Fibroblast of lung (primary cell): Measurements from ENCODE around the gene EYA2. TPM values are rescaled to one million over a fixed set of nuclear protein-coding genes. Genes with fewer than 3 reads are reported as not detected.

Experiments
- DNase-seq, 2 donors: peaks; one replicate each; pipeline versions ENCODE4 v3.0.0 to v3.0.0-alpha.2; 2010; ENCODE audit warnings: low read depth in 2 of 2
- H2AFZ ChIP-seq: 2 replicates; pipeline ENCODE4 v1.5.1; 2012; ENCODE audit warnings: low read length, control low read depth, inconsistent platforms
- H3K27ac ChIP-seq: 2 replicates; pipeline ENCODE4 v1.5.1; 2011; ENCODE audit warnings: low read length, control low read depth; ENCODE audit not compliant: insufficient read depth
- H3K27me3 ChIP-seq: 2 replicates; pipeline ENCODE4 v1.5.1; 2011; ENCODE audit warnings: mild to moderate bottlenecking, low read length; ENCODE audit not compliant: control insufficient read depth, insufficient read depth
- H3K36me3 ChIP-seq: 2 replicates; pipeline ENCODE4 v1.5.1; 2011; ENCODE audit warnings: low read length; ENCODE audit not compliant: control insufficient read depth, insufficient read depth
- H3K4me1 ChIP-seq: 2 replicates; pipeline ENCODE4 v1.5.1; 2011; ENCODE audit warnings: low read length; ENCODE audit not compliant: control insufficient read depth, insufficient read depth; ENCODE audit errors: extremely low read depth
- H3K4me2 ChIP-seq: 2 replicates; pipeline ENCODE4 v1.5.1; 2011; ENCODE audit warnings: low read length, control low read depth; ENCODE audit not compliant: insufficient read depth; ENCODE audit errors: extremely low read depth
- H3K4me3 ChIP-seq, 4 experiments: fragments of 200-600 bp in 1 of 4; sonication (generic) in 1 of 4; replicated peaks in 1 of 4; 2 replicates each; pipeline ENCODE4 v1.5.1; 2011 to 2016; ENCODE audit warnings: low read length in 4 of 4, low read depth in 3 of 4, mild to moderate bottlenecking in 3 of 4, control low read depth in 2 of 4, inconsistent platforms in 1 of 4, mixed read lengths in 1 of 4; ENCODE audit not compliant: insufficient read depth in 1 of 4; ENCODE audit errors: control extremely low read depth in 1 of 4
- H3K79me2 ChIP-seq: 2 replicates; pipeline ENCODE4 v1.5.1; 2012; ENCODE audit warnings: mild to moderate bottlenecking, low read length, inconsistent platforms; ENCODE audit not compliant: control insufficient read depth, insufficient read depth
- H3K9ac ChIP-seq: 2 replicates; pipeline ENCODE4 v1.5.1; 2011; ENCODE audit warnings: mild to moderate bottlenecking, low read length, control low read depth; ENCODE audit not compliant: insufficient read depth
- H3K9me3 ChIP-seq: 2 replicates; pipeline ENCODE4 v1.5.1; 2012; ENCODE audit warnings: low read depth, low read length; ENCODE audit not compliant: control insufficient read depth, insufficient read depth
- H4K20me1 ChIP-seq: 2 replicates; pipeline ENCODE4 v1.5.1; 2011; ENCODE audit warnings: low read length; ENCODE audit not compliant: control insufficient read depth, insufficient read depth; ENCODE audit errors: extremely low read depth
- CTCF ChIP-seq, 2 donors: IDR thresholded peaks in 1 of 2; conservative IDR thresholded peaks in 1 of 2; 1 replicate in 1 of 2; 2 replicates in 1 of 2; pipeline ENCODE4 v1.5.1; 2011 to 2012; ENCODE audit warnings: low read length in 2 of 2, control low read depth in 1 of 2, inconsistent platforms in 1 of 2, low read depth in 1 of 2, mild to moderate bottlenecking in 1 of 2
- EZH2 ChIP-seq: IDR thresholded peaks from 2 replicates; pipeline ENCODE4 v1.5.1; 2012; ENCODE audit warnings: low read length, control low read depth, mild to moderate bottlenecking; ENCODE audit errors: missing control alignments
- polyA plus RNA-seq, 2 donors: library from polyadenylated mRNA; depleted of rRNA in 1 of 2; stranded (reverse) in 1 of 2; unstranded in 1 of 2; fragments of >200 nt; gene quantifications; 2 replicates each; pipeline ENCODE4 v1.2.1, GENCODE V29; 2011 to 2012; ENCODE audit warnings: missing spikeins in 1 of 2
- total RNA-seq: library from RNA; depleted of rRNA; stranded (reverse); fragments of >200 nt; gene quantifications from 2 replicates; pipeline ENCODE4 v1.2.1, GENCODE V29; 2014

Gene EYA2
- total and polyA plus RNA-seq, 2 donors (not counting 1 experiment from before 2014, with no cell fraction given), result 0.37 to 1.7 TPM

- no peaks in the 10 kb centered on the region for H3K9me3 ChIP-seq
- no peaks in the 10 kb centered on the region for H3K4me1 ChIP-seq
- no peak overlapping the region for H3K4me2 ChIP-seq
- no peaks in the 10 kb centered on the region for H3K27me3 ChIP-seq
- H4K20me1 ChIP-seq, result no peaks in the 10 kb centered on the region
- TF ChIP-seq EZH2 (no peak), CTCF (conservative IDR thresholded peaks at IDR 0.05 in 1 of 2, IDR thresholded peaks at IDR 0.05 in 1 of 2; ENCODE audit: low read depth in 1 of 2, low read length in 2 of 2) (no peak)
- H3K36me3 ChIP-seq, result no peaks in the 10 kb centered on the region
- no peak for DNase-seq
- no peak overlapping the region for H3K4me3 ChIP-seq
- no peak overlapping the region for H2AFZ ChIP-seq
- H3K79me2 ChIP-seq, result no peaks in the 10 kb centered on the region
- H3K27ac ChIP-seq, result no peak overlapping the region
- H3K9ac ChIP-seq, result no peak overlapping the region
These were observed 138.4 kb downstream of the EYA2 start for GRCh38 chr20:47032933-47033578.

GRCh38 chr20:47033665-47034064 lies 139.0 kb downstream of the EYA2 start:
- DNase-seq, result no peak
- Histone ChIP-seq H3K27me3 (no peaks in the 10 kb centered on the region), H4K20me1 (no peaks in the 10 kb centered on the region), H2AFZ (no peak overlapping the region), H3K4me2 (no peak overlapping the region), H3K4me3 (no peak overlapping the region), H3K36me3 (no peaks in the 10 kb centered on the region), H3K9ac (no peak overlapping the region), H3K4me1 (no peaks in the 10 kb centered on the region), H3K9me3 (no peaks in the 10 kb centered on the region), H3K79me2 (no peaks in the 10 kb centered on the region), H3K27ac (no peak overlapping the region)
- TF ChIP-seq CTCF (conservative IDR thresholded peaks at IDR 0.05 in 1 of 2, IDR thresholded peaks at IDR 0.05 in 1 of 2; ENCODE audit: low read depth in 1 of 2, low read length in 2 of 2) (no peak), EZH2 (no peak)

GRCh38 chr20:47035026-47035590 lies 140.5 kb downstream of the EYA2 start:
- no peak overlapping the region for H2AFZ ChIP-seq
- DNase-seq, result no peak
- TF ChIP-seq CTCF (conservative IDR thresholded peaks at IDR 0.05 in 1 of 2, IDR thresholded peaks at IDR 0.05 in 1 of 2; ENCODE audit: low read depth in 1 of 2, low read length in 2 of 2) (no peak), EZH2 (no peak)
- H3K9ac ChIP-seq, result no peak overlapping the region
- H3K4me2 ChIP-seq, result no peak overlapping the region
- H4K20me1 ChIP-seq, result no peaks in the 10 kb centered on the region
- H3K4me3 ChIP-seq, result no peak overlapping the region
- H3K27ac ChIP-seq, result no peak overlapping the region
- no peaks in the 10 kb centered on the region for H3K36me3 ChIP-seq
- H3K27me3 ChIP-seq, result no peaks in the 10 kb centered on the region
- no peaks in the 10 kb centered on the region for H3K79me2 ChIP-seq
- H3K9me3 ChIP-seq, result no peaks in the 10 kb centered on the region
- H3K4me1 ChIP-seq, result no peaks in the 10 kb centered on the region
